Effector memory CD4-positive, alpha-beta T cell (primary cell): ENCODE data around the gene XPO4.
"Not testable (repeated sequence)": the region's sequence is repeated elsewhere in the genome, so short reads cannot be mapped to it uniquely, and the experiment has no call there.

Experiments used
- DNase-seq, 3 donors: peaks; one replicate each; pipeline ENCODE4 v3.0.0-alpha.2; 2020
- H3K27ac ChIP-seq: 2 replicates; pipeline ENCODE4 v1.7.0; 2013; ENCODE audit warnings: mild to moderate bottlenecking, low read length, moderate library complexity; ENCODE audit not compliant: insufficient read depth, poor library complexity, severe bottlenecking
- H3K27me3 ChIP-seq: replicated peaks from 2 replicates; pipeline ENCODE4 v1.7.0; 2013; ENCODE audit warnings: mild to moderate bottlenecking, low read length; ENCODE audit not compliant: insufficient read depth, control insufficient read depth, poor library complexity, severe bottlenecking
- H3K36me3 ChIP-seq: 2 replicates; pipeline ENCODE4 v1.7.0; 2013; ENCODE audit warnings: mild to moderate bottlenecking, low read length, moderate library complexity; ENCODE audit not compliant: control insufficient read depth, insufficient read depth
- H3K4me1 ChIP-seq: 2 replicates; pipeline ENCODE4 v1.7.0; 2013; ENCODE audit warnings: low read length, mild to moderate bottlenecking; ENCODE audit not compliant: control insufficient read depth, insufficient read depth, poor library complexity, severe bottlenecking
- H3K4me3 ChIP-seq: 2 replicates; pipeline ENCODE4 v1.7.0; 2013; ENCODE audit warnings: low read length, low read depth, mild to moderate bottlenecking; ENCODE audit not compliant: insufficient read depth, poor library complexity, severe bottlenecking
- H3K9me3 ChIP-seq: 2 replicates; pipeline ENCODE4 v1.7.0; 2013; ENCODE audit warnings: mild to moderate bottlenecking, low read length, moderate library complexity; ENCODE audit not compliant: control insufficient read depth

Gene XPO4

DNA sequence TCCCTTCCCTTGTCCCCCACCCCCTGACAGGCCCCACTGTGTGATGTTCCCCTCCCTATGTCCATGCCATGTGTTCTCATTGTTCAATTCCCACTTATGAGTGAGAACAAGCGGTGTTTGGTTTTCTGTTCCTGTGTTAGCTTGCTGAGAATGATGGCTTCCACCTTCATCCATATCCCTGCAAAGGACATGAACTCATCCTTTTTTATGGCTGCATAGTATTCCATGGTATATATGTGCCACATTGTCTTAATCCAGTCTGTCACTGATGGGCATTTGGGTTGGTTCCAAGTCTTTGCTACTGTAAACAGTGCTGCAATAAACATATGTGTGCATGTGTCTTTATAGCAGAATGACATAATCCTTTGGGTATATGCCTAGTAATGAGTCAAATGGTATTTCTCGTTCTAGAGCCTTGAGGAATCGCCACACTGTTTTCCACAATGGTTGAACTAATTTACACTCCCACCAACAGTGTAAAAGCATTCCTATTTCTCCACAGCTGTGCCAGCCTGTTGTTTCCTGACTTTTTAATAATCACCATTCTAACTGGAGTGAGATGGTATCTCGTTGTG is 158.6 kb downstream of the XPO4 start:
- not testable (repeated sequence) for H3K4me3 ChIP-seq, H3K27ac ChIP-seq, H3K4me1 ChIP-seq, DNase-seq, H3K27me3 ChIP-seq, H3K9me3 ChIP-seq, H3K36me3 ChIP-seq

GRCh38 chr13:20740021-20740420 is 162.5 kb downstream of the XPO4 start:
- no peaks in the 10 kb centered on the region for H3K4me1 ChIP-seq
- DNase-seq = no peak
- no peaks in the 10 kb centered on the region for H3K27me3 ChIP-seq
- no peaks in the 10 kb centered on the region for H3K36me3 ChIP-seq
- H3K4me3 ChIP-seq = no peak overlapping the region
- H3K27ac ChIP-seq = no peak overlapping the region
- no peaks in the 10 kb centered on the region for H3K9me3 ChIP-seq

DNA sequence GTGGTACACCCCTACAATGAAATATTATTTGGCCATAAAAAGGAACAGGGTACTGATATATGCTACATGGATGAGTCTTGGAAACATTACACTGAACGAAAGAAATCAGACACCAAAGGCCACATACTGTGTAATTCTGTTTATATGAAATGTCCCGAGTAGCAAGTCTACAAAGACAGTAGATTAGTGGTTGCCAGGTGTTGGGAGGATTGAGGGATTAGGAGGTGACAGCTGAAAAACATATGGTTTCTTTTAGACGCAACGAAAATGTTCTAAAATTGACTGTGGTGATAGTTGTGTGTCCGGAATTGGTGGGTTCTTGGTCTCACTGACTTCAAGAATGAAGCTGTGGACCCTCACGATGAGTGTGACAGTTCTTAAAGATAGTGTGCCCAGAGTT is 163.9 kb downstream of the XPO4 start:
- Histone ChIP-seq H3K9me3 (no peaks in the 10 kb centered on the region), H3K36me3 (no peaks in the 10 kb centered on the region), H3K4me1 (no peaks in the 10 kb centered on the region), H3K27ac (no peak overlapping the region), H3K27me3 (no peaks in the 10 kb centered on the region), H3K4me3 (no peak overlapping the region)
- no peak for DNase-seq

- Histone ChIP-seq H3K27me3 (no peaks in the 10 kb centered on the region), H3K9me3 (no peaks in the 10 kb centered on the region), H3K27ac (no peak overlapping the region), H3K4me3 (no peak overlapping the region), H3K4me1 (no peaks in the 10 kb centered on the region), H3K36me3 (no peaks in the 10 kb centered on the region)
- no peak for DNase-seq
Measured at GRCh38 chr13:20729633-20730585, 172.6 kb downstream of the XPO4 start.

DNA sequence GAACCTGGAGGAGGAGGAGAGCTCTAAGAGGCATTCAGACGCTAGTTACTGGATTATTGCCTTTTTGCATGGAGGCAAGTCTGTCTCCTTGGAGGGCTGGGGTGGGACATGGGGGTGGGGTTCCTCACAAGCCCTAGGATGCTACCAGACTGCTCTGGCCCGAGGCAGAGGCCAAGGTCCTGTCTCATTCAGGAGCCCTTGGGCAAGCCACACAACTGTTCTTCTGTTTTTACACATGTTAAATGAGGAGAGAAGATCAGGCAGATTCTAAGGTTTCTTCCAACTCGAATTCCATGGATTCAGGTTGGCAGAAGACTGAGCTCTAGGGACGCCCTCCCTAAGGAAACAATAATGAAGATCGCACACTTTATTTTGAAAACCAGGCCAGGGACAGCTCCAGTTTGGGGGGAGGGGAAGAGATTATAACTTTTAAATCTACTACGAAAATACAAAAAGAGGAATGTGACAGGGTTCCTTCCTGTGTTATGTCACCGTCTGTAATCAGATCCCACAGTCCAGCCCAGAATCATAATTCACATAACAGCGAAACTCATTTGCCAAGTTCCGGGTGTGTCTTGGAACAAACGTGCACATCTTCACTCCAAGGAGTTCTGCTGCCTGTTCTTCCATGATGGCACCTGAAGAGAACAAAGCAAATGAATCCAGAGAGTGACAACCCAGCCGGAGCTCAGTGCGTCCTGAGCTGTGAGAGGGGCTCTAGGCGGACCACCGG is 173.8 kb downstream of the XPO4 start:
- H3K4me3 ChIP-seq = no peak overlapping the region
- no peaks in the 10 kb centered on the region for H3K9me3 ChIP-seq
- no peaks in the 10 kb centered on the region for H3K36me3 ChIP-seq
- no peaks in the 10 kb centered on the region for H3K4me1 ChIP-seq
- no peak for DNase-seq
- no peaks in the 10 kb centered on the region for H3K27me3 ChIP-seq
- no peak overlapping the region for H3K27ac ChIP-seq

DNA sequence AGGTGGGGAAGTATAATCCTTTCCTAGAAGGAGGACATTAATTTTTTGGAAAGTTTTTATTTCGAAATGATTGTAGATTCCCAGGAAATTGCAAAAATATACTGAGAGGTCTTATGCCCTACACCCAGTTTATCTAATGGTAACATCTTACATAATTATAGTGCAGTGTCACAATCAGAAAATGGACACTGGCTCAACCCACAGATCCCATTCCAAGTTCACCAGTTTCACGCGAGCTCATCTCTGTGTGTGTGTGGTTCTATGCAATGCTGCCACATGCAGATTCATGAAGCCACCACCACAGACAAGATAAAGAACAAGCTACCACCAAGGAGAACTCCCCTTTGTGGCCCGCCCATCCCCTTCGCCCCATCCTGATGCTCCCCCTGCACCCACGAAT is 174.7 kb downstream of the XPO4 start:
- no peaks in the 10 kb centered on the region for H3K9me3 ChIP-seq
- no peak overlapping the region for H3K4me3 ChIP-seq
- H3K27ac ChIP-seq = no peak overlapping the region
- H3K27me3 ChIP-seq = no peaks in the 10 kb centered on the region
- no peaks in the 10 kb centered on the region for H3K36me3 ChIP-seq
- no peaks in the 10 kb centered on the region for H3K4me1 ChIP-seq
- no peak for DNase-seq
